Effector memory CD8-positive, alpha-beta T cell (primary cell): ENCODE measurements around the gene AFF3.

ENCODE experiments used
- ATAC-seq: fragments of 150-1000 bp; cut with Tn5 transposase; replicated peaks from 2 replicates; pipeline ENCODE4 v1.10.0; 2021; ENCODE audit warnings: mild to moderate bottlenecking, moderate library complexity
- DNase-seq, 3 experiments: peaks; one replicate each; pipeline ENCODE4 v3.0.0; 2021
- H3K27ac Mint-ChIP-seq, 2 donors: one replicate each; pipeline ENCODE4 v1.8.0; 2022; ENCODE audit warnings: mild to moderate bottlenecking in 2 of 2, mixed read lengths in 2 of 2, moderate library complexity in 2 of 2
- H3K27me3 Mint-ChIP-seq, 2 donors: one replicate each; pipeline ENCODE4 v1.8.0; 2022; ENCODE audit warnings: mixed read lengths in 2 of 2
- H3K36me3 Mint-ChIP-seq: one replicate; pipeline ENCODE4 v1.8.0; 2022; ENCODE audit warnings: mild to moderate bottlenecking, moderate library complexity, mixed read lengths; ENCODE audit not compliant: insufficient read depth
- H3K4me1 Mint-ChIP-seq, 2 donors: one replicate each; pipeline ENCODE4 v1.8.0; 2022; ENCODE audit warnings: low read depth in 2 of 2, mixed read lengths in 2 of 2
- H3K4me3 Mint-ChIP-seq, 2 donors: one replicate each; pipeline ENCODE4 v1.8.0; 2022; ENCODE audit warnings: mild to moderate bottlenecking in 2 of 2, mixed read lengths in 2 of 2, moderate library complexity in 2 of 2
- H3K9me3 Mint-ChIP-seq, 2 donors: one replicate each; pipeline ENCODE4 v1.8.0; 2022; ENCODE audit warnings: mixed read lengths in 2 of 2

Gene AFF3

DNA sequence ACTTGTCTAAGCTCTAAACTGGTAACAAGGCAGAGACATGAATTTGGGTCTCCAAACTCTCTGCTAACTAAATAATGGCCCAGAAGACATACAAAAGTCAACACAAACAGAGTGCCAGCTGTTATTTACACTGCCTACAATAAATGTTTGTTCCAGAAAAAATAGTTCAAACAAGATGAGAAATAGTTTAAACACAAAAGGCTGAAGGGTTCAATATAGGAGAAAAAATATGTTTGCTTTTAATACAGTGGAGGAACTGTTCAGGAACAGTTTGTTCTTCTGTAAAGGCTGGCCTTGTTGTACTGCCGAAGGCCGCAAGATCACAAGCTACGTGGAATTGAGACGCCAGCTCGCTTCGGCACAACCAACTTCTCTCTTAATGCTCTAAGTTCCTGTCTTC, 74.6 kb downstream of the AFF3 start:
- Mint-ChIP-seq H3K27ac (no peak overlapping the region), H3K9me3 (no peaks in the 10 kb centered on the region), H3K27me3 (no peaks in the 10 kb centered on the region)

DNA sequence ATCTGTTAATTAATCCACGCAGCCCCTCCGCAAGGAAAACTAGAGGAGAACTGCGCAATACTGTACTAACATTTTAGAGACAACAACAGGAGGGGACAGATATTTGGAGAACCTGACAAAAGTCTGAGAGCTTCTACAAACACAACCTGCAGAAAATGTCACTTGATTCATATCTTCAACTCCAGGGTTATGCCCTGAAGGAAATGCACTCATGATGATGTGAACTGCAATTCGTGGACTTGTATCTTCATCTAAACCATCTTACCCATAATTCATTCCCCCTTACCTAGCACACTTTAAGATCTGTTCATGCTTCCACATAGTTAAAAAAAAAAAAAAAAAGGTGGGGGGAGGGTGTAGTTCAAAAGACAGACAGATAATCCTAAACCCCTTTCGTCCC, 75.5 kb downstream of the AFF3 start:
- H3K27ac Mint-ChIP-seq: no peak overlapping the region
- no peaks in the 10 kb centered on the region for H3K36me3 Mint-ChIP-seq
- H3K4me1 Mint-ChIP-seq: peaks cover 3 to 8% of the 10 kb centered on the region in 2 donors

More for the DNA sequence above, 74.6 kb downstream of the AFF3 start:
- H3K4me1 Mint-ChIP-seq: peaks cover 1 to 8% of the 10 kb centered on the region in 2 donors
- H3K4me3 Mint-ChIP-seq: no peak overlapping the region
- ATAC-seq: no peak
- no peak for DNase-seq
- no peaks in the 10 kb centered on the region for H3K36me3 Mint-ChIP-seq

DNA sequence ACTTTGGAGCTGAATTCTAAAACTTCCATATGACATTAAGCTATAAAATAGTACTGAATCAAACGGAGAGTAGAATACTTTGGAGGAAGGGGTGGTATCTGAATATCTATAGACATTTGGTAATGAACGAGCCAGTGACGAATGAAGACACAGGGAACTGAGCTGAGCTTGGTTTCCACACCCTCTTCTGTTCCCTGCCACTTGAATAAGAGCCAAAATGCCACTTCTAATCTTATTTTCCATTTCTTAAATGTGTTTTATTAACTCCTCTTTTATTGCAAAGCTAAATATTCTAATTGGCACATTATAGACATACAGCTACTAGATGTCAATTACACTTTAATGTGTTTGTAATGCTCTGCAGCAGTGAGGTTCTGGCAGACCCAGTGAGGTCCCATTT, 76.1 kb downstream of the AFF3 start:
- no peak overlapping the region for H3K4me3 Mint-ChIP-seq
- peaks cover 0 to 4% of the 10 kb centered on the region in 2 donors for H3K9me3 Mint-ChIP-seq
- ATAC-seq (no peak), DNase-seq (no peak)
- H3K27ac Mint-ChIP-seq: no peak overlapping the region
- H3K27me3 Mint-ChIP-seq: no peaks in the 10 kb centered on the region
- no peaks in the 10 kb centered on the region for H3K36me3 Mint-ChIP-seq
- peaks cover 4 to 6% of the 10 kb centered on the region in 2 donors for H3K4me1 Mint-ChIP-seq

More for the DNA sequence above, 75.5 kb downstream of the AFF3 start:
- DNase-seq (no peak), ATAC-seq (no peak)
- Mint-ChIP-seq H3K9me3 (peaks cover 0 to 4% of the 10 kb centered on the region in 2 donors), H3K4me3 (no peak overlapping the region), H3K27me3 (no peaks in the 10 kb centered on the region)

DNA sequence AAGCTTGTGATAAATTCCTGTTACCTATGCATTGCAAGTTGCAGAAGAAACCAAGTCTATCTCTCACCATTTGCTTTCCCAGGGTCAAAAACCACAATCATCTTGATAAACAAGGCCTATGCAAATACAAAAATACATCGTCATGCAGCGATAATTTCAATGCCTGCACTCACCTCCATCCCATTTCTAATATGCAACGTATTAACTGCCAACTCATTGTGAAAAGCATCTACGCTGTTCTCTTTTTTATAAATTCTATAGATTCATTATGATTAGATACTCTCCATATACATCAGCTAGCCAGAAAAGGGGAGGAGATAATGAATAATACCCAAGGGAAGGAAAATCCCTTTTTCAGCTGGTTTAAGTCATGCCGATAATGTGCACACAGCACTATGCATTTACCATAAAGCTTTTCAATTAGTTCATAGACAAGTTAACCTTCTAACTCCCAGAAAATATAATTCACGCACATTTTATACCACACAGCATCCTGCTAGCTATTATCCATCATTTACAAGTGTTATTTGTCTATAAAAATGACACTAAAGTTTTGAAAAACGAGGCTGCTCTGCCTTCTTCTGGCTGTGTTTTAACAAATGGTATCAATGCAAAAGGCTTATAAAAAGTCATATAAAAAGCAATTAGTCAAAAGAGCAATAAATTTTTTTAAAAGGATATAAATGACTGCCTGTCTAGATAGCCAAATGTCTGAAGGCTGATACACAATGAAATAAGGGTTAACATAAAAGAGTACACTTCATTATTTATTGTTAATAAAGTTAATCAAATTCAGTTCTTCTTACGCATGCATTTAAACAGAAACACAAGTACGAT, 77.6 kb downstream of the AFF3 start:
- H3K9me3 Mint-ChIP-seq: peaks cover 0 to 4% of the 10 kb centered on the region in 2 donors
- ATAC-seq: no peak
- H3K27ac Mint-ChIP-seq: no peak overlapping the region
- H3K27me3 Mint-ChIP-seq: no peaks in the 10 kb centered on the region
- peaks cover 7 to 11% of the 10 kb centered on the region in 2 donors for H3K4me1 Mint-ChIP-seq
- no peak for DNase-seq
- H3K36me3 Mint-ChIP-seq: no peaks in the 10 kb centered on the region
- peak overlapping the region in 1 of 2 donors; percentile 15 for H3K4me3 Mint-ChIP-seq

DNA sequence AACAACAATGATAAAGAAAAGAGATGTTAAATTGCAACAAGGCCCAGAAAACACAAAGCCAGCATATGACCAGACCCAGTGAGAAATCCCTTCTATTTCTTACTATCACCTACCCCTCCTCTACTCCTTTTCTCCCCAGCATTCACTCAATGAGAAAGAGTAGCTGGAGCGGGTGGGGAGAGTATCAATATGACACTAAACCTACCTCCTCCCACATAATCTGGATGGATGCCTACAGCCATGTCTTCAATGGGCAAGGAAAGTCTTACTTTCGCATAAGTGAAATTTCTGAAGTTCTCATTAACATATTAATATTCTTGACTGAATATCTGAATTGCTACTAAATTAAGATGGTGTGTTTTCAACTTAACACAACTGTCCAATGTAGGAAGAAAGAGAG, 78.2 kb downstream of the AFF3 start:
- Mint-ChIP-seq H3K9me3 (peaks cover 0 to 4% of the 10 kb centered on the region in 2 donors), H3K4me3 (peak overlapping the region in 1 of 2 donors; percentile 15), H3K27ac (peak overlapping the region in 1 of 2 donors; percentile 8), H3K4me1 (peaks cover 7 to 11% of the 10 kb centered on the region in 2 donors), H3K27me3 (no peaks in the 10 kb centered on the region), H3K36me3 (no peaks in the 10 kb centered on the region)
- DNase-seq: no peak
- no peak for ATAC-seq

DNA sequence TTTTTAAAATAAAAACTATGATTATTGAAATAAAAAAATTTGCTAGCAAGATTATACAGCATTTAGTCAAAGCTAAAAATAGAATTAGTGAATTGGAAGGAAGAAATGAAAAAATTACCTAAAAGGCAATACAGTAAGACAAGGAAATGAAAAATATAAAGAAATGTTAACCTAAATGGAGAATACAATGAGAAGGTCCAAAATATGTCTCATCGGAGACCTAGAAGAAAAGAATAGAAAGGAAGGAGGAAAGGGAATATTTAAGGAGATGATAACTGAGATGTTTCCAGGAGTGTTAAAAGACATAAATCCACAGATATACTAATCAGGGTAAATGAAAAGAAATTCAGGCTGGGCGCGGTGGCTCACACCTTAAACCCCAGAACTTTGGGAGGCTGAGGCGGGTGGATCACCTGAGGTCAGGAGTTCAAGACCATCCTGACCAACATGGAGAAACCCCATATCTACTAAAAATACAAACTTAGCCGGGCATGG, 78.9 kb downstream of the AFF3 start:
- DNase-seq (no peak), ATAC-seq (no peak)
- Mint-ChIP-seq H3K9me3 (peaks cover 0 to 4% of the 10 kb centered on the region in 2 donors), H3K4me1 (peaks cover 7 to 11% of the 10 kb centered on the region in 2 donors), H3K36me3 (peaks cover 1% of the 10 kb centered on the region), H3K27ac (peak overlapping the region in 1 of 2 donors; percentile 8), H3K27me3 (no peaks in the 10 kb centered on the region), H3K4me3 (no peak overlapping the region)

DNA sequence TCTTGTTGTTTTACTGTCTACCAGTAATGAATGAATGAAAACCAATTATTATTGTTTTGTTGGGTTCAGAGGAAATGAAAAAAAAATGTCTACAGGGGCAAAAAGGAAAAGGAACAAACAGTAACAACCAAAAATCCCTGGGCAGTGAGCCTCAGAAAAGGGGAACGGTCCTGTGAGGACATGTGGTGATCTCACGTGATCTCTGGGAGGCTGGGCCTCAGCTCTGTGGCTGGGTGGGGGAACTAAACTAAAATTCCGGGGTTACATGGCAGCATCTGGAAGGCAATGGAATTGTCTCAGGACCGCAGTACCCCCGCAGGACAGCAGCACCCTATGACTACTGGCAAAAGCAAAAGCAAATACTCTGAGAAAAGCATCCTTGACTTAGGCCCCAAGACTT, 80.1 kb downstream of the AFF3 start:
- Mint-ChIP-seq H3K27me3 (no peaks in the 10 kb centered on the region), H3K27ac (no peak overlapping the region), H3K9me3 (peaks cover 0 to 4% of the 10 kb centered on the region in 2 donors), H3K4me3 (no peak overlapping the region), H3K4me1 (peaks cover 7 to 11% of the 10 kb centered on the region in 2 donors), H3K36me3 (peaks cover 3% of the 10 kb centered on the region)
- no peak for ATAC-seq
- DNase-seq: no peak

DNA sequence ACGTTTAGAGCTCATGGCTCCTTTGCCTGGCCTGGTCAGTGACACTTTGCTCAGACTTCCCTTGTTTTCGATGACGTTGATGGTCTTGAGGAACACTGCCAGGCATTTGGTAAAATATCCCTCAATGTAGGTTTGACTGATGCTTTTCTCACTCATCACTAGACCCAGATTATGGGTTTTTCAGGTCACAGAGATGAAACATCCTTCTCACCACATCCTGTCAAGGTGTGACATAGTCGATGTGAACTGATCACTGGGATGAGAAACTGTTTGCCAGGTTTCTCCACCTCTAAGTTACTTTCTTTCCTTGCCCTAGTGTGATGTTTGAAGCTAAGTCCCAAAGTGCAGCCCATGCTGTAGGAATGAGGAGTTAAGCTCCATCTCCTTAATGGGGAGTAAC, 81.5 kb downstream of the AFF3 start:
- H3K27ac Mint-ChIP-seq: peak overlapping the region; percentile 38 to 81
- peaks cover 0 to 4% of the 10 kb centered on the region in 2 donors for H3K9me3 Mint-ChIP-seq
- H3K36me3 Mint-ChIP-seq: peaks cover 3% of the 10 kb centered on the region
- peak overlapping the region; percentile 13 to 39 for H3K4me3 Mint-ChIP-seq
- H3K27me3 Mint-ChIP-seq: no peaks in the 10 kb centered on the region
- DNase-seq (peak; percentile 2 to 11 (median 11)), ATAC-seq (peak; percentile 97)
- H3K4me1 Mint-ChIP-seq: peaks cover 7 to 11% of the 10 kb centered on the region in 2 donors

DNA sequence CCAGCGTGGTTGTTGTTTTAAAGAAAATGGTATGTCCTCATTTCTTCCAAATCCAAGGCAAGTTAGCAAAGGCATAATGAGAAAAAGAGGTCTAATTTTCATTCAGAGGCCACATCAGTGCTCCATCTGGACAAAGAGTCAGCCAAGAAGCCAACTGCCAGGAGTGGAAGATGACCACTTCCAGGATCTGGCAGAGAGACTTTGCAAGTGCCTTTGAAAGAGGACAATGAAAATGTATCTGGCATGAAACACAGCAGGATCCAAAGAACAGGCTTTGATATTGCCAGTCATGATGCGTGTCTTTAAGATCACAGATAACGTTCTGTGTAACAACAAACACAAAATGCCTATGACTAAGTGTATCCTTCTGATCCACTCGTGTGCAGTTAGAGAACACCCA, 82.8 kb downstream of the AFF3 start:
- Mint-ChIP-seq H3K4me3 (no peak overlapping the region), H3K4me1 (peaks cover 3 to 11% of the 10 kb centered on the region in 2 donors), H3K27me3 (no peaks in the 10 kb centered on the region), H3K9me3 (peaks cover 0 to 4% of the 10 kb centered on the region in 2 donors), H3K36me3 (peaks cover 3% of the 10 kb centered on the region), H3K27ac (no peak overlapping the region)
- DNase-seq (no peak), ATAC-seq (no peak)

DNA sequence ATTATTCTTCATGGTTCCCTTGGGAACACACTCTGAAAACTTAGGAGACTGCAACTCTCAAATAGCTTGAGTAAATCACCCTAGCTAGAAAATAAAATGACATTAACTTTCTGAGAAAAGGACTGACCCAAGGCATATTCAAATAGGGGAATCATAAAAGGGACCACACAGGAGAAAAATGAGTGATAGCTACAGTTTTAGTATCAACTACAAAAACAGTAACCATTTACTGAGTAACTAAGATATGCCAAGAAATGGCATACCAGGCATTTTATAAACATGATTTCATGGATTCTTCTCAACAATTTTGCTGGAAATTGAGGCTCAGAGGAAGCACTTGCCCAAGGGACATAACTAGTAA, 84.5 kb downstream of the AFF3 start:
- Mint-ChIP-seq H3K27me3 (no peaks in the 10 kb centered on the region), H3K36me3 (peaks cover 3% of the 10 kb centered on the region), H3K4me1 (peaks cover 3 to 11% of the 10 kb centered on the region in 2 donors), H3K9me3 (peaks cover 0 to 4% of the 10 kb centered on the region in 2 donors), H3K27ac (no peak overlapping the region), H3K4me3 (no peak overlapping the region)
- no peak for DNase-seq
- ATAC-seq: no peak

DNA sequence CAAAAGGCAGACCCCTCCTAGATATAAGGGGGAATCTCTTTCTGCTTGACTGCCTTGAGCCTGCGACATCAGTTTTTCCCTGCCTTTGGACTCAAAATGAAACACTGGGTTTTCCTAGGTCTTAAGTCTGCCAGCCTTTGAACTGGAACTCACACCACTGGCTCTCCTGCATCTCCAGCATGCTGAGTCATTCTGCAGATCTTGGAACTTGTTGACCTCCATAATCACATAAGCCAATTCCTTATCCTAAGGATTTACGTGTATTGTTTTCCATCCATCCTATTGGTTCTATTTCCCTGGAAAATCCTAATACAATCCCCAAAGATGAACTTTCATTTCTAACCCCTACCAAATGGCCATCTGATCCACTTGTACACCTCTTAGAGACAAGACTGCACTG, 88.0 kb downstream of the AFF3 start:
- DNase-seq: no peak
- H3K4me3 Mint-ChIP-seq: no peak overlapping the region
- H3K27ac Mint-ChIP-seq: peak overlapping the region in 1 of 2 donors; percentile 36
- peaks cover 0 to 1% of the 10 kb centered on the region in 2 donors for H3K4me1 Mint-ChIP-seq
- no peaks in the 10 kb centered on the region for H3K9me3 Mint-ChIP-seq
- ATAC-seq: no peak
- H3K27me3 Mint-ChIP-seq: no peaks in the 10 kb centered on the region
- peaks cover 3% of the 10 kb centered on the region for H3K36me3 Mint-ChIP-seq

DNA sequence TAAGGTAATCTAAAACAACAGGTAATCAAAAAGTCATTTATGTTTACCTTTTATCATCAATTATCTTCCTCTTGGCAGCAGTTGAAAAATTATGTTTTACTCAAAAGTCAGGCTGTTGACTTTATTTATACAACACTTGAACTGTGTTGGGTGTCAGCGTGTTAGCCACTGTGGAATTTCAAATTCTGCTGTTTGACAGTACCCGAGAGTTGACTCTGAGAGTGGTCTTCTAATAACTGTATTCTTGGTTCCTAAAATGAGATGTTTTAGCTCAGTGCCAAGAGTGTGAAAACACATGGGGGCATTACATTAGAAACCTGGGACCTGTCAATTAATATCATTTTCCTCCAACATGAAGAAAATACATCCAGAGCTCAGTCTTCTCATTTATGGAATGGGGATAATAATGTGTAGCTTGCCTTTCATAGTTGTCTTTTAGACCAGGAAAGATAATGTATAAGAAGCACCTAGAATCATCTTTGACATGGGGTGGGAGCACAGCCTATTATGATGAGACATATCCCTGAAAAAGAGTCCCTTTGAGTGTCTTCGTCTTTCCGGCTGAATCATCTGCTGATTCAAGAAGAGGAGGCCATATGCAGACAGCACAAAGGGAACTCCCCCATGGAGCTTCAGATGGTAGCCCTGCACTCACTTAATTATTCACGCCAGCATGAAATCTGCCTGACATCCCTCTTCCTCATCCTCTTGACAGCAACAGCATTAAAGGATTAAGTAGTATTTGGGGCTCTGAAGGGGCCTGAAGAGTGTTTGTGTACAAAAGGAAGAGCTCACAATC, 89.1 kb downstream of the AFF3 start:
- ATAC-seq (no peak), DNase-seq (no peak)
- Mint-ChIP-seq H3K36me3 (no peaks in the 10 kb centered on the region), H3K27ac (no peak overlapping the region), H3K4me1 (peaks cover 0 to 1% of the 10 kb centered on the region in 2 donors), H3K4me3 (no peak overlapping the region), H3K27me3 (no peaks in the 10 kb centered on the region), H3K9me3 (no peaks in the 10 kb centered on the region)

DNA sequence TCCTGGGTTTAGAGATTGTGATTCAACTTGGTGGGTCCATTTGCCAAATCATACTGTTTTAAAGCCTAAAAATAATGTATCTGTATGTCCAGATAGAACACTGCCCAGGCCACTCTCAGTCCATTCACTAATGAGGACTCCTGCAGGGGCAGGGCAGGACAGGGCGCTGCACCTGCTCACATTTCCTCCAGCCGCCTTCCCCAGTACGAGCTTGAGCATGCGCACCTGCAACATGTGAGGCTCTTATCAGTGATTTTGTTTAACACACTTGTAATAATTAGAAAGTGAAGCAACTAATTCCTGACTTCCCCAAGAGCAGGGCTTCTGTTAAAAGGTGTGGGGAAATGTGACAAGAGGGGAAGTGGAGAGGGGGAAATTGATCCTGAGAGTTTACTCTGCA, 89.7 kb downstream of the AFF3 start:
- Mint-ChIP-seq H3K4me3 (no peak overlapping the region), H3K27ac (no peak overlapping the region), H3K4me1 (peaks cover 0 to 1% of the 10 kb centered on the region in 2 donors), H3K27me3 (no peaks in the 10 kb centered on the region), H3K9me3 (no peaks in the 10 kb centered on the region), H3K36me3 (no peaks in the 10 kb centered on the region)
- ATAC-seq (no peak), DNase-seq (no peak)
